Progenitor cell of endocrine pancreas (in vitro differentiated cells): ENCODE results near the gene TNK2. TPM values are rescaled to one million over a fixed set of nuclear protein-coding genes. Genes with fewer than 3 reads are reported as not detected.

Source experiments
- DNase-seq: peaks from one replicate; pipeline ENCODE4 v3.0.0; 2021; ENCODE audit warnings: low spot score; ENCODE audit not compliant: unreplicated experiment
- H3K27ac Mint-ChIP-seq: 2 replicates; pipeline ENCODE4 v1.8.0; 2021; ENCODE audit warnings: mild to moderate bottlenecking, moderate library complexity, mixed read lengths
- H3K27me3 Mint-ChIP-seq: 2 replicates; pipeline ENCODE4 v1.8.0; 2021; ENCODE audit warnings: mixed read lengths
- H3K36me3 Mint-ChIP-seq: 2 replicates; pipeline ENCODE4 v1.8.0; 2022; ENCODE audit warnings: mixed read lengths; ENCODE audit not compliant: insufficient read depth
- H3K4me1 Mint-ChIP-seq: 2 replicates; pipeline ENCODE4 v1.8.0; 2021; ENCODE audit warnings: low read depth, mixed read lengths
- H3K4me3 Mint-ChIP-seq: 2 replicates; pipeline ENCODE4 v1.8.0; 2021; ENCODE audit warnings: low read depth, mild to moderate bottlenecking, moderate library complexity, mixed read lengths
- H3K9me3 Mint-ChIP-seq: 2 replicates; pipeline ENCODE4 v1.8.0; 2021; ENCODE audit warnings: low read depth, mixed read lengths
- total RNA-seq: library from RNA; stranded (reverse); gene quantifications from 2 replicates; pipeline ENCODE4 v1.2.1, GENCODE V29; 2021
- TF ChIP-seq, protein P1 (sequence below): fragments of 200-600 bp; sonication (generic); IDR thresholded peaks from one replicate; pipeline ENCODE4 v1.5.0; 2021; ENCODE audit warnings: antibody characterized with exemption, mild to moderate bottlenecking; ENCODE audit not compliant: unreplicated experiment

The TNK2 gene
- total RNA-seq, 1 donor from 2014 or later, result 73.6 TPM

DNA sequence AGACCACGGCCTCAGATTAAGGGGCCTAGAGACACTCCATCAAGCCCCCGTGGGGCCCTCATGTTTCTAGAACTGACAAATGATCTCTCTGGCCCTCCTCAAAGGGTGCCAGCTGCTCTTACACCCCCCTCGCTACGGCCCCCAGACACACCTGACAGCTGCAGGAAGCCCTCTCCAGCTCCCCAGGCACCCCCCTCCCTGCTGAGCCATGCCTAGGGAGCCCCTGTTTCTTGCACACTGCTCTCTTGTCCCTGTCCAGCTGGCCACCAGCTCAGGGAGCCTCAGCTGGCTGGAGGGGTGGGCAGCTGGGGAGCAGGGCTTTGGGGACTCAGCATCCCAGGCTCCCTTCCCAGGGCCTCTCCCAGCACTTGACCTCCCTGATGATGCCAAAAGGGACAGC is 14.8 kb downstream of the TNK2 start:
- H3K27ac Mint-ChIP-seq, result no peak overlapping the region
- H3K4me1 Mint-ChIP-seq, result peaks cover 26% of the 10 kb centered on the region
- TF ChIP-seq, protein P1, sequence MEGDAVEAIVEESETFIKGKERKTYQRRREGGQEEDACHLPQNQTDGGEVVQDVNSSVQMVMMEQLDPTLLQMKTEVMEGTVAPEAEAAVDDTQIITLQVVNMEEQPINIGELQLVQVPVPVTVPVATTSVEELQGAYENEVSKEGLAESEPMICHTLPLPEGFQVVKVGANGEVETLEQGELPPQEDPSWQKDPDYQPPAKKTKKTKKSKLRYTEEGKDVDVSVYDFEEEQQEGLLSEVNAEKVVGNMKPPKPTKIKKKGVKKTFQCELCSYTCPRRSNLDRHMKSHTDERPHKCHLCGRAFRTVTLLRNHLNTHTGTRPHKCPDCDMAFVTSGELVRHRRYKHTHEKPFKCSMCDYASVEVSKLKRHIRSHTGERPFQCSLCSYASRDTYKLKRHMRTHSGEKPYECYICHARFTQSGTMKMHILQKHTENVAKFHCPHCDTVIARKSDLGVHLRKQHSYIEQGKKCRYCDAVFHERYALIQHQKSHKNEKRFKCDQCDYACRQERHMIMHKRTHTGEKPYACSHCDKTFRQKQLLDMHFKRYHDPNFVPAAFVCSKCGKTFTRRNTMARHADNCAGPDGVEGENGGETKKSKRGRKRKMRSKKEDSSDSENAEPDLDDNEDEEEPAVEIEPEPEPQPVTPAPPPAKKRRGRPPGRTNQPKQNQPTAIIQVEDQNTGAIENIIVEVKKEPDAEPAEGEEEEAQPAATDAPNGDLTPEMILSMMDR, result no peak
- no peaks in the 10 kb centered on the region for H3K27me3 Mint-ChIP-seq
- no peaks in the 10 kb centered on the region for H3K36me3 Mint-ChIP-seq
- no peak overlapping the region for H3K4me3 Mint-ChIP-seq
- no peaks in the 10 kb centered on the region for H3K9me3 Mint-ChIP-seq
- no peak for DNase-seq

DNA sequence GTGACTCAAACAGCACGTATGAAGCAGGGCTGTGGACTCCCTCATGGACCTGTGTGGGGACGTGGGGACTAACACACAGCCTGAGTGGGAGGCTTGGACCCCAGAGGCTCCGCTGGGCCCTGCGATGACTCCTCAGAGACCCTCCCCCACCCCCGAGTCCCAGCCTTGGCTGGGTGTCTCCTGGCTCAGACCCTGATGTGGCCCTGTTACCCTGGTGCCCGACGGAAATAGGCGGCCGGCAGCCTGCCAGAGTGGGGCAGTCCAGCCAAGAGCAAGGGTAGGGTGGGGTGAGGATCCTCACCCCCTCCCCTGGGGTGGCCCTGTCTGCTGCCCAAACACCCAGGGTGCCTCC is 15.3 kb downstream of the TNK2 start:
- TF ChIP-seq, protein P1, result no peak
- Mint-ChIP-seq H3K4me3 (no peak overlapping the region), H3K4me1 (peaks cover 23% of the 10 kb centered on the region), H3K27me3 (no peaks in the 10 kb centered on the region), H3K36me3 (no peaks in the 10 kb centered on the region), H3K9me3 (no peaks in the 10 kb centered on the region), H3K27ac (no peak overlapping the region)
- no peak for DNase-seq

DNA sequence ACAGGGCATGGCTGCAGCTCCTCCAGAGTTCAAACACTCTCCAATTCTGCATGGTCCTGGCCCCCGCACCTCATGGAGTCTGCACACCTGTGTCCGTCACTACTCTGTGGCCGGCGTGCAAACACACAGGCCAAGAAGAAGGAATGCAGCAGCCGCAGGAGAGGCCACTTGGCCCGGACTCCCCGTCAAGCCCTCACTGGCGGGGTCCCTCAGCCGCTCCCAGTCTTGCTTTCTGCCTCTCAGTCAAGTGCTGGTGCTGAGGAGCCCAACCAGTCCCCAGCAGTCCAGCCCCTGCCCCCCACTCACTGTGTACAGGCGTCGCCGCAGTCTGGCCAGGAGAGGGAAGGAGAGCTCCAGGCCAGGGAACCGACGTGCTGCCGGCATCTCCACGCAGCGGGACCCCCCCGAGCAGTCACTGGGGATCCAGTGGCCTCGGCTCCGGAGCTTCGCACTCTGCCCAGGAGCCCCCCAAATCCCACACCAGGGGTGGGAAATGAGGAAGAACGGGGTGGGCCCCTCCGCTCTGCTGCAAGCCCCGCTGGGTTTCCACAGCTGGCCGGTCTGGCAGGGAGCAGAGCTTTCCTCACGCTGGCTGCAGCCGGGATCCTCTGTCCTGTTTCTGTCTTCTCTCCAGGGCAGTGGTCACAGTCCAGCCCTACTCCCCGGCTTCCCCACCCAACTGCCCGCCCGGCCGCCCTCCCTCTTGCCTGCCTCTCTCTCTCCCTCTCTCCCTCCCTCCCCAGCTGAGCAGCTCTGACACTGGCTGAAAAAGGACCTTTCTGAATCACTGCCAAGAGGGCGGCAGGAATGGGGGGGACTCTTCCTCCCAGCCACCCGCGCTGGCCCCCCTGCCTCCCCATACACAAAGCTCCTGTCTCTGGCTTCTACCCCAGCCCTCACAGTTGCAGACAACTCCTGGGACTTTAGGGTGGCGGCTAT is 16.0 kb downstream of the TNK2 start:
- Mint-ChIP-seq H3K36me3 (peaks cover 1% of the 10 kb centered on the region), H3K27me3 (no peaks in the 10 kb centered on the region), H3K4me1 (peaks cover 20% of the 10 kb centered on the region), H3K9me3 (no peaks in the 10 kb centered on the region), H3K27ac (no peak overlapping the region), H3K4me3 (no peak overlapping the region)
- no peak for DNase-seq
- TF ChIP-seq, protein P1, result no peak

DNA sequence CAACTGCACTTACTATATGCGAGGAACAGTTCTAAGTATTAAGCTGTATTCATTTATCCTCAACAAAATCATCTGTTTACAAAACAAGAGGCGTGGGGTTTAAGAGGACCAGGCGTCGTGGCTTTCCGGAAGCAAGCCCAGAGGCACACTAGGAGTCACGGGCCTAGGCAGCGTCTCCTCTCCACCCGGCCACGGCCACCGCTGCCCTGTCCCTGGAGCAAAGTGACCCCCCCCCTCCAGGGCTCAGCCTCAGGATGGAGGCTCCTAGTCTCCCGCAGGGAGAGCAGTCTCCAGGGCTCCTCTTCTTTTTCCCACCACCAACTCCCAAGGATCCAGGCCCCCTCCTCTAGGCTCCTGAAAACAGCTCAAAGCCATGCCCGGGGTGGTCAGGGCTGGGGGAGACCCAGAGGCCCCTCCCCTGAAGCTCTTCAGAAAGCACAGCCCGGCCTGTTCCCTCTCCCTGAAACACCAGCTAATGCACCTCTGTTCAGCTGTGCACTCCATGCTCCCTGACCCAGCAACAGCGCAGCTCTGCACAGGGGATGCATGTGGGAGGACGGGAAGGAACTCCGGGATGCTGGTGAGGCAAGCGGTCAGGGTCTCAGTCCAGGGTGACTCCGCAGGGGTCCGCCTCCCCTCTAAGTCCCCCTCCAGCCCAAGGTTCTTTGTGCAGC is 16.8 kb downstream of the TNK2 start:
- Mint-ChIP-seq H3K4me1 (peaks cover 18% of the 10 kb centered on the region), H3K36me3 (peaks cover 1% of the 10 kb centered on the region), H3K27ac (no peak overlapping the region), H3K9me3 (no peaks in the 10 kb centered on the region), H3K27me3 (no peaks in the 10 kb centered on the region), H3K4me3 (no peak overlapping the region)
- DNase-seq, result no peak
- TF ChIP-seq, protein P1, result no peak

DNA sequence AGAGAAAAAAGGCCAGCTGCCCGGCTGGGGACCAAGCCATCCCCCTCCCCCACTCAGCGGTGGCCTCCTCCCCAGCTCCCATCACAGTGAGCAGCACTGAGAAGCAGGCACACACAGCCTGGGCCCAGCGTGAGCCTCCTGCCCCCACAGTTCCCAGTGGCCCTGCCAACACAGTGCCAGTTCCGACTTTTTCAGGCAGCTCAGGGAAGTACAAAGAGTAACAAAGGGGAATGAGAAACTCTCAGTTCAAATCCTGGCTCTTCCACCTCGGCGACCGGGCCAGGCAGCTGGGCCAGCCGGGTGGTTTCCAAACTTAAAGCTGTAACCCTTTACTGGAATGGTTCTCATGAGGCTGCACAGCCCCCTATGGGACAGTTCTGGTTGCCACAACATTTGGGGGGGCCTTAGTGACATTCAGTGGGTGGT is 18.5 kb downstream of the TNK2 start:
- Mint-ChIP-seq H3K9me3 (no peaks in the 10 kb centered on the region), H3K36me3 (peaks cover 3% of the 10 kb centered on the region), H3K27me3 (no peaks in the 10 kb centered on the region), H3K4me3 (no peak overlapping the region), H3K27ac (no peak overlapping the region), H3K4me1 (peaks cover 12% of the 10 kb centered on the region)
- TF ChIP-seq, protein P1, result no peak
- no peak for DNase-seq
